Keratinocyte (primary cell): ENCODE data around the gene FLT3LG. TPM values are rescaled to one million over a fixed set of nuclear protein-coding genes. Genes with fewer than 3 reads are reported as not detected.

Experiments
- DNase-seq: peaks from one replicate; pipeline ENCODE4 v3.0.0-alpha.2; 2011; ENCODE audit warnings: low read depth, missing footprints, low spot score
- FAIRE-seq: peaks from 2 replicates; lab custom pipeline; 2011; peaks lifted over from hg19 to GRCh38; lab: Jason Lieb, UNC
- H2AFZ ChIP-seq: 2 replicates; pipeline ENCODE4 v1.6.0; 2012; ENCODE audit warnings: low read length, control low read depth, inconsistent platforms; ENCODE audit not compliant: control insufficient read depth
- H3K27ac ChIP-seq: 2 replicates; pipeline ENCODE4 v1.5.1; 2011; ENCODE audit warnings: low read length; ENCODE audit not compliant: control insufficient read depth, insufficient read depth
- H3K27me3 ChIP-seq: 3 replicates; pipeline ENCODE4 v1.6.0; 2011; ENCODE audit warnings: low read length; ENCODE audit not compliant: control insufficient read depth, insufficient read depth; ENCODE audit errors: extremely low read depth
- H3K36me3 ChIP-seq, 2 experiments: 2 replicates in 1 of 2; 3 replicates in 1 of 2; pipeline ENCODE4 v1.5.1; 2011; ENCODE audit warnings: low read length in 2 of 2, mild to moderate bottlenecking in 1 of 2; ENCODE audit not compliant: control insufficient read depth in 2 of 2, insufficient read depth in 2 of 2; ENCODE audit errors: extremely low read depth in 1 of 2
- H3K4me1 ChIP-seq: 3 replicates; pipeline ENCODE4 v1.5.1; 2011; ENCODE audit warnings: low read length; ENCODE audit not compliant: control insufficient read depth, insufficient read depth; ENCODE audit errors: extremely low read depth
- H3K4me2 ChIP-seq: 3 replicates; pipeline ENCODE4 v1.6.0; 2011; ENCODE audit warnings: low read depth, low read length; ENCODE audit not compliant: control insufficient read depth, insufficient read depth; ENCODE audit errors: extremely low read depth
- H3K4me3 ChIP-seq, 3 experiments: fragments of 200-600 bp in 1 of 3; sonication (generic) in 1 of 3; 2 replicates in 2 of 3; 3 replicates in 1 of 3; pipeline ENCODE4 v1.5.1; 2011 to 2016; ENCODE audit warnings: low read length in 3 of 3, mild to moderate bottlenecking in 3 of 3, control low read depth in 2 of 3, inconsistent platforms in 1 of 3, low read depth in 1 of 3, mixed read lengths in 1 of 3, mixed run types in 1 of 3, moderate library complexity in 1 of 3; ENCODE audit not compliant: control insufficient read depth in 2 of 3, insufficient read depth in 2 of 3; ENCODE audit errors: extremely low read depth in 1 of 3
- H3K79me2 ChIP-seq: 2 replicates; pipeline ENCODE4 v1.6.0; 2012; ENCODE audit warnings: low read length; ENCODE audit not compliant: control insufficient read depth, insufficient read depth
- H3K9ac ChIP-seq: 3 replicates; pipeline ENCODE4 v1.6.0; 2011; ENCODE audit warnings: low read length; ENCODE audit not compliant: control insufficient read depth, insufficient read depth; ENCODE audit errors: extremely low read depth
- H3K9me1 ChIP-seq: 3 replicates; pipeline ENCODE4 v1.6.0; 2011; ENCODE audit warnings: low read length; ENCODE audit not compliant: control insufficient read depth, insufficient read depth; ENCODE audit errors: extremely low read depth
- H3K9me3 ChIP-seq: 2 replicates; pipeline ENCODE4 v1.5.1; 2012; ENCODE audit warnings: low read depth, low read length; ENCODE audit not compliant: control insufficient read depth
- H4K20me1 ChIP-seq: 3 replicates; pipeline ENCODE4 v1.6.0; 2011; ENCODE audit warnings: low read length; ENCODE audit not compliant: control insufficient read depth, insufficient read depth; ENCODE audit errors: extremely low read depth
- EZH2 ChIP-seq: IDR thresholded peaks from one replicate; pipeline ENCODE4 v1.6.1; 2012; ENCODE audit warnings: inconsistent platforms, mild to moderate bottlenecking, low read length, moderate library complexity
- dilution Hi-C: fragments of 300-500 bp; cut with MboI; formaldehyde crosslinking; loops from one replicate; pipeline ENCODE4 v1.7.0; 2020; ENCODE audit warnings: low sequenced_read_pairs; ENCODE audit not compliant: extremely low pct_ligation_motif_present
- polyA plus RNA-seq, 5 experiments: library from polyadenylated mRNA; depleted of rRNA in 3 of 5; stranded (reverse) in 3 of 5; stranded (forward) in 1 of 5; unstranded in 1 of 5; fragments of >200 nt; gene quantifications; 1 replicate in 1 of 5; 2 replicates in 3 of 5; 3 replicates in 1 of 5; pipeline versions ENCODE4 v1.2.1 to v1.2.3, GENCODE V29; 2011 to 2012; ENCODE audit warnings: missing spikeins in 2 of 5, low read depth in 1 of 5, low replicate concordance in 1 of 5
- TF ChIP-seq, protein P1 (sequence below), 3 experiments: IDR thresholded peaks in 1 of 3; conservative IDR thresholded peaks in 1 of 3; optimal IDR thresholded peaks in 1 of 3; 2 replicates in 2 of 3; 3 replicates in 1 of 3; pipeline versions ENCODE3 to v1.5.1; 2011; ENCODE audit warnings: low read length in 3 of 3, mild to moderate bottlenecking in 3 of 3, moderate library complexity in 2 of 3, control low read depth in 1 of 3, inconsistent platforms in 1 of 3; ENCODE audit not compliant: insufficient read depth in 2 of 3; ENCODE audit errors: extremely low read depth in 1 of 3

Gene FLT3LG
- polyA plus RNA-seq, 1 donor (not counting 4 experiments of a cell fraction or from before 2014, with no cell fraction given) = 0.80 TPM

DNA sequence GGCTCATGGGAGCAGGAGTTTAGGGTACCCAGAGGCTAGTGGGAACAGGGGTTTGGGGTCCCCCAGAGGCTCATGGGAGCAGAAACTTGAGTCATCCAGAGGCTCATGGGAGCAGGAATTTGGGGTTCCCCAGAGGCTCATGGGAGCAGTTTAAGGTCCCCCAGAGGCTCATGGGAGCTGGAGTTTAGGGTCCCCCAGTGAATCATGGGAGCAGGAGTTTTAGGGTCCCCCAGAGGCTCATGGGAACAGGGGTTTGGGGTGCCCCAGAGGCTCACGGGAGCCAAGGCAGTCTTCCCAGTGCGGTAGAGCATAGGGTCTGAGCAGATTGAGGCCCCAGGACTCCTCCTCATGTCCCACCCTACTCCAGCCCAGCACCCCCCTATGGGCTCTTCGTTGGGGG is 8.6 kb upstream of the FLT3LG start:
- Histone ChIP-seq H4K20me1 (no peaks in the 10 kb centered on the region), H3K4me3 (no peak overlapping the region), H3K9me3 (no peaks in the 10 kb centered on the region), H3K4me2 (no peak overlapping the region), H3K9ac (no peak overlapping the region), H3K27me3 (no peaks in the 10 kb centered on the region), H3K4me1 (peaks cover 15% of the 10 kb centered on the region), H2AFZ (no peak overlapping the region), H3K27ac (no peak overlapping the region), H3K79me2 (no peaks in the 10 kb centered on the region), H3K9me1 (no peaks in the 10 kb centered on the region), H3K36me3 (peaks cover 0 to 2% of the 10 kb centered on the region in 2 experiments)
- TF ChIP-seq, protein P1, sequence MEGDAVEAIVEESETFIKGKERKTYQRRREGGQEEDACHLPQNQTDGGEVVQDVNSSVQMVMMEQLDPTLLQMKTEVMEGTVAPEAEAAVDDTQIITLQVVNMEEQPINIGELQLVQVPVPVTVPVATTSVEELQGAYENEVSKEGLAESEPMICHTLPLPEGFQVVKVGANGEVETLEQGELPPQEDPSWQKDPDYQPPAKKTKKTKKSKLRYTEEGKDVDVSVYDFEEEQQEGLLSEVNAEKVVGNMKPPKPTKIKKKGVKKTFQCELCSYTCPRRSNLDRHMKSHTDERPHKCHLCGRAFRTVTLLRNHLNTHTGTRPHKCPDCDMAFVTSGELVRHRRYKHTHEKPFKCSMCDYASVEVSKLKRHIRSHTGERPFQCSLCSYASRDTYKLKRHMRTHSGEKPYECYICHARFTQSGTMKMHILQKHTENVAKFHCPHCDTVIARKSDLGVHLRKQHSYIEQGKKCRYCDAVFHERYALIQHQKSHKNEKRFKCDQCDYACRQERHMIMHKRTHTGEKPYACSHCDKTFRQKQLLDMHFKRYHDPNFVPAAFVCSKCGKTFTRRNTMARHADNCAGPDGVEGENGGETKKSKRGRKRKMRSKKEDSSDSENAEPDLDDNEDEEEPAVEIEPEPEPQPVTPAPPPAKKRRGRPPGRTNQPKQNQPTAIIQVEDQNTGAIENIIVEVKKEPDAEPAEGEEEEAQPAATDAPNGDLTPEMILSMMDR (optimal IDR thresholded peaks at IDR 0.05 in 1 of 3, IDR thresholded peaks at IDR 0.05 in 1 of 3, conservative IDR thresholded peaks at IDR 0.05 in 1 of 3; ENCODE audit: extremely low read depth in 1 of 3, insufficient read depth in 2 of 3, low read length in 3 of 3) = no peak
- TF ChIP-seq EZH2 = no peak
- FAIRE-seq (no peak), DNase-seq (no peak)
- dilution Hi-C loops = no loop called here

DNA sequence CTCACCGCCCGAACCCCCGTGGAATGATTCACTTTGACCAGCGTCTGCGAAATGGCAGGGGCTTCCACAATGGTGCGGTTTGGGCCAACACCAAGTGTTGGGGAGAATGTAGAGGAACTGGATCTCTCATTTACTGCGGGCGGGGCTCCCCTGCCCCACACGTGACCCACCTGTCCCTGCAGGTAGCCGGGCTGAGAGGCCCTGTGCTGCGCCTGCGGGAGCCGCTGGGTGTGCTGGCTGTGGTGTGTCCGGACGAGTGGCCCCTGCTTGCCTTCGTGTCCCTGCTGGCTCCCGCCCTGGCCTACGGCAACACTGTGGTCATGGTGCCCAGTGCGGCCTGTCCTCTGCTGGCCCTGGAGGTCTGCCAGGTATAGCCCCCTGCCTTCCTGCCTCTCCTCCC is 5.8 kb upstream of the FLT3LG start:
- peak overlapping the region in 2 of 3 experiments; percentile 12 to 25 for H3K4me3 ChIP-seq

More for the DNA sequence above, 5.8 kb upstream of the FLT3LG start:
- H3K27ac ChIP-seq = peak overlapping the region; percentile 69
- no peaks in the 10 kb centered on the region for H3K9me3 ChIP-seq
- dilution Hi-C loops = no loop called here
- peak overlapping the region; percentile 73 for H2AFZ ChIP-seq
- H3K36me3 ChIP-seq = peaks cover 0 to 2% of the 10 kb centered on the region in 2 experiments
- peak overlapping the region; percentile 47 for H3K9ac ChIP-seq
- H4K20me1 ChIP-seq = no peaks in the 10 kb centered on the region
- no peaks in the 10 kb centered on the region for H3K79me2 ChIP-seq
- no peaks in the 10 kb centered on the region for H3K9me1 ChIP-seq
- peak overlapping the region; percentile 73 for H3K4me2 ChIP-seq
- DNase-seq = peak; percentile 59
- peak; percentile 87 for FAIRE-seq
- H3K4me1 ChIP-seq = peaks cover 15% of the 10 kb centered on the region
- no peaks in the 10 kb centered on the region for H3K27me3 ChIP-seq
- TF ChIP-seq EZH2 = no peak
- TF ChIP-seq, protein P1 (optimal IDR thresholded peaks at IDR 0.05 in 1 of 3, IDR thresholded peaks at IDR 0.05 in 1 of 3, conservative IDR thresholded peaks at IDR 0.05 in 1 of 3; ENCODE audit: extremely low read depth in 1 of 3, insufficient read depth in 2 of 3, low read length in 3 of 3) = peak in 1 of 3 experiments; percentile 30
